GM21576 (cell line): Measurements from ENCODE around the gene KATNA1.

Source experiments
- ATAC-seq: cut with Tn5 transposase; IDR thresholded peaks from one replicate; pipeline ENCODE4 v1.9.1; 2021; ENCODE audit warnings: mild to moderate bottlenecking, moderate library complexity; ENCODE audit not compliant: unreplicated experiment

Gene KATNA1

DNA sequence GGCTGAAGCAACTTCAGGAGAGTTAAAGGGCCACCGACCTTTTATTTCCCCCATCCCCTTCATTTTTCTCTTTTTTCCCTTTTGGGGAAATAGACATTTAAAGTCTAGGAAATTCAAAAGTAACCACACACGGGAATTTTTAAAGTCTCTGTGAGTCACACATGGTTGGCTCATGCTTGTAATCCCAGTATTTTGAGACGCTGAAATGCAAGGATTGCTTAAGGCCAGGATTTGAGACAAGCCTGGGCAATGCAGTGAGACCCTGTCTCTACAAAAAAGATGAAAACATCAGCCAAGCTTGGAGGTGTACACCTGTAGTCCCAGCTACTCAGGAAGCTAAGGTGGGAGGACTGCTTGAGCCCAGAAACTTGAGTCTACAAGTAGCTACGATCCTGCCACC, 34.2 kb downstream of the KATNA1 start:
- no peak for ATAC-seq

DNA sequence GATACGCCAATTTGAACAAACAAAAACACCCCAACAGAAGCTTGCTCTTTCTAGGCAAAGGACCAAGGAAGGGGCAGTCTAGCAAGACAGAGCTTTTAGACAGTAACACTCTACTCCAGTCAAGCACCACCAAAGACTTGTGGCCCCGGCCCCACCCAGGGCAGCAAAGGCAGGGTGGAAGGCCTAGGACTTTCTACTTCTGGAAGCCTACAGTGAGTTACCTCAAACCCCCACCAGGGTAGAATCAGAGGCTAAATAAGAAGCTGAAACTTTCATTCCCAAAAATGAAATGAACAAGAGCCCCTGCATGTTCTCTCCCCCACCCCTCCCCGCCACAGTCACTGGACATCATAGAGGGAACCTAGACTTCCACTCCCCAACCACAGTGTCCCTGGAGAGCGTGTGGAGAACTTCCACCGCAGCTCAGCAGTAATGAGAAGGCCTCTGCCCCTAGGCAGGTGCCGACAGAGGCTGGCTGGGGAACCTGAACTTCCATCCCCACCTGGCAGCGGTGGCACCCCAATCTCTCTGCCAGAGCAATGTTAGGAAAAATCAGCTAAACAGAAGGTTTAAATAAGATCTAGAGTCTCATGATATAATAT, 40.0 kb downstream of the KATNA1 start:
- no peak for ATAC-seq

DNA sequence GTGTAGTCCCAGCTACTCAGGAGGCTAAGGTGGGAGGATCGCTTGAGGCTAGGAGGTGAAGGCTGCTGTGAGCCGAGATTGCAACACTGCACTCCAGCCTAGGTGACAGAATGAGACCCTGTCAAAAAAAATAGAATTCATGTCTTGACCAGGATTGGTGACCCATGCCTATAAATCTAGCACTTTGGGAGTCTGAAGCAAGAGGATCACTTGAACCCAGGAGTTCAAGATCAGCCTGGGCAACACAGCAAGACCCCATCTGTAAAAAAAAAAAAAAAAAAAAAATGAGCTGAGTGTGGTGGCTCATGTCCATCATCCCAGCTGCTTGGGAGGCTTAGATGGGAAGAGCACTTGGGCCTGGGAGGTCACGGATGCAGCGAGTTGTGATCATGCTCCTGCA, 48.0 kb downstream of the KATNA1 start:
- ATAC-seq, result no peak

DNA sequence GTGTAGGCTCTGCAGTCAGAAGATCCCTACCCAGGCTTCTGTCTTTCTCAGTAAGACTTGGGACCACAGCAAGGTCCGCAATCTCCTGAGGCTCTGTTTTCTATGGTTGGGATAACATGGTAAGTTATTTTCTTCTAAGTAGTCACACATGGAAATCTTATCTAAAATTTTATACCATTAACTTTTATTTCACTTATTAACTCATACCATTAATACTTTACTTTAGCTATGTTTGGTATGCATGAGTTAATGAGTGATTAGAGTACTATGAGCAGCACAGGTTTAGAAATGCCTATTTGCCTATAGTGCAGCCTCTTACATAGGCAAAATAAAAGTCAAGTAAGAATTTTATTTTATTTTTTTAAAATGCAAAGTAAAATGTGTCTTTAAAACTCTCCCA, 55.1 kb downstream of the KATNA1 start:
- no peak for ATAC-seq

DNA sequence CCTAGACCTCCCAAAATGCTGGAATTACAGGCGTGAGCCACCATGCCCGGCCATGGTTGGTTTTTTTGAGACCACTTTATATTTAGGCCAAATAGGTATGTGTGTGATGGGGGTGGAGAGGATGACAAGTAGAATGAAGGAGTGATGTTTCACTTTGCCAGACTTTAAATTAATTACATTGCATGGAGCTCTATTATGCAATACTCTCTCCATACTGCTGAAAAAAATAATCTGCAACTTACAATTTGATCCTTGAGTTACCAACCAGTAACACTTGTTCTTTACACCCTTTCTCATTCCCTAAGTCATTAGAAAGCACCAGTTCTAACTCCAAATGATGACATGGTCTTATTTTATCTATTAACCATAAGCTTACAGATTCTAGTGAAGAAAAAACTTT, 55.5 kb downstream of the KATNA1 start:
- ATAC-seq, result no peak

DNA sequence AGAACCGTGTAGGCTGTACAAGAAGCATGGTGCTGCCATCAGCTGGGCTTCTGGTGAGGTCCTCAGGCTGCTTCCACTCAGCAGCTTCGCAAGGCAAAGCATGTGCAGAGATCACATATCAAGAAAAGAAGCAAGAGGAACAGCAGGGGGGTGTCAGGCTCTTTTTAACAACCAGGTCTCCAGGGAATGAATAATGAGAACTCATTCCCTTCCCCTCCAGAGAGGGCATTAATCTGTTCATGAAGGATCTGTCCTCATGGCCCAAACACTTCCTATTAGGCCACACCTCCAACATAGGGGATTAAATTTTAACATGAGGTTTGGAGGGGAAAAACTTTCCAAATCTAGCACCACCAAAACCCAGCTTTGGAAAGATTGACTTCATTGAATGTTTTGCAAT, 62.4 kb downstream of the KATNA1 start:
- no peak for ATAC-seq

DNA sequence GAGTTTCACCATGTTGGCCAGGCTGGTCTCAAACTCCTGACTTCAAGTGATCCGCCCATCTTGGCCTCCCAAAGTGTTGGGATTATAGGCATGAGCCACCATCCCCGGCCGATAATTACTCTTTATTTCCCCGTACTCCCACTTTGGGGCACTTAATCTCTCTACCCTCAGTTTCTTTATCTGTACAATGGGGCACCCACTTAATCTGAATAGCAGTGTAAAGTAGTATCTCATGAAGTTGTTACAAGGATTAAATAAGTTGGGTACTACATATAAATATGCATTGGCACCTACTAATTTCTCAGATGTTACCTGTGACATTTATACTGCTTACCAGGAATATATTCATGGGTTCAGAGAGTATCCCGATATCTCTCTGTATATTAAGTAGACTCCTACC, 67.2 kb downstream of the KATNA1 start:
- ATAC-seq, result no peak

DNA sequence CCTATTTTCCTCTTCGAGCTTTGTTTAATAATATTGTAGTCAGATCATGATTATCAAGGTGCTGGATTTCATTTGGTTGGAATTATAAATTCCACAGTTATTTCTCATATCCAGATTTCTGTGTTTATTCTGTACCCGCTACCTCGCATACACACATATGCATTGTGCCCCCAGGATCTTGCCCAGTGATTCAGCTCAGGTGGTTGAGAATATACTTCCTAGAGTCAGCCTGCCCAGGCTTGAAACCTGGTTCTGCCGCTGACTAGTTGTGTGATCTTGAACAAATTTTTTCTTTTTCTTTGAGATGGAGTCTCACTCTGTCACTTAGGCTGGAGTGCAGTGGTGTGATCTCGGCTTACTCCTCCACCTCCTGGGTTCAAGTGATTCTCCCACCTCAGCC, 67.6 kb downstream of the KATNA1 start:
- ATAC-seq, result no peak

DNA sequence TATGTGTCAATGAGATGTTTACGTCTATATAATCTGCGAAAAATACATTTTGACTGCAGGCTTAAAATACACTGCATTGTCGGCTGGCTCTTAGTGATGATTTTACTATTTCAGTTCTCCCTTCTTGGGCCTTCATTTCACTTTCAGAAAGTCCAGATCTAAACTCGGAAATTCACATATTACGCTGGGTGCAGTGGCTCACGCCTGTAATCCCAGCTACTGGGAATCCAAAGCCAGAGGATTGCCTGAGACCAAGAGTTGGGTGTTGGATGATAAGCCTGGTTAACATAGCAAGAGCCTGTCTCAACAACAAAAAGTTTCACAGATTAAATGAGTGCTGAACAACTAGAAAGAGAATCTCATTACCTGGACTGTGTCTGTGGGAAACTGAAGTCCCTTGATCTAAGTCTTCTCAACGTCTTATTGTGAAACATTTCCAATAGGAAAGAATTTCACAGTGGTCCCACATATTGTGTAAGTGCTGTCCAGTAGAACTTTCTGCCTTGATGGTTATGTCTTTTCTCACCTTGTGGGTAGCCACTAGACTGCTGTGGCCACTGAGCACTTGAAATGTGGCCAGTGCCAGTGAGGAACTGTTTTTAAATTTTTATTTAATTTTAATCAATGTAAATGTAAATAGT, 80.4 kb downstream of the KATNA1 start:
- no peak for ATAC-seq

DNA sequence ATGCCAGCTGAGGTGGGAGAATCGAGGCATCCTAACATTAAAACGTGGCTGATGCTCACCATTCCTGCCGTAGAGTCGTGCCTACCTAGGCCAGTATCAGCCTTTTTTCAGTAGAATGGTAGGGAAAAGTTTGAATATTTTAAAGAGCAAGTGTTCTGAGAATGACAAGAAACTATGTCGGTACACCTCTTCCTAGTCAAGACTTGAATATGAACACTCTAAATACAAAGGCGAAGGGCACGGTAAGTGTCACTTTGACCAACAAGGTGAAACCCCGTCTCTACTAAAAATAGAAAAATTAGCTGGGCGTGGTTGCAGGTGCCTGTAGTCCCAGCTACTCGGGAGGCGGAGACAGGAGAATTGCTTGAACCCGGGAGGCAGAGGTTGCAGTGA, 81.3 kb downstream of the KATNA1 start:
- ATAC-seq, result no peak

DNA sequence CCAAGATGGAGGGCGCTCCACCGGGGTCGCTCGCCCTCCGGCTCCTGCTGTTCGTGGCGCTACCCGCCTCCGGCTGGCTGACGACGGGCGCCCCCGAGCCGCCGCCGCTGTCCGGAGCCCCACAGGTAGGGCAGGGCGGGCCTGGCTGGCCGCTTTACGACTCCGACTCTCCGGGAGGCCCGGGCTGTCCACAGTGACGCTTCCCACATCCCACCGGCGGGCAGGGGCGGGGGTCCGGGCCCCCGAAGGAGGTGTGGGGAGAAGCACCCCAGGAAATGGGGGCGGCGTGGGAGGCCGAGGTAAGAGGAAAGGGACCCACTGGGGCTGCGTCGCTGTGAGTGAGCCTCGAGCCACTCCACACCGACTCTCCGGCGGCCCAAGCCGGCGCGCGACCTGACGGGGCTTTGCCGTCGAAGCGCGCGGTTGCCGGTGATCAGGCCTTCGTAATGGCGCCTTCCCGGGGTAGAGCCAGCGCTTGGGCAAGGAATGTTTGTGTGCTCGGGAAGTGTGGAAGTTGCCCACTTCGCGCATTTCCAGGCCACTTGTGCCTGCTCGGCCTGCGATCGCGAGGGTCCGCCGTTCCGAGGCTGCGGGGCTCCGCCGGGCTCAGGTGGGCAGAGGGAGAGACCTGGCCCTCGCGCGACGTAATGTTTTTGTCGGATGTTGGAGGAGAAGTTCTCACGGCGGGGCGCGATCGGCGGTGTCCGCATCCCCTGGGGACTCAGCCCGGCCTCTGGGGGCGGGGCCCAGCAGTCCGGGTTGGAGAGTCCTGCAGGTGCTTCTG, 81.9 kb downstream of the KATNA1 start:
- peak; percentile 16 for ATAC-seq

DNA sequence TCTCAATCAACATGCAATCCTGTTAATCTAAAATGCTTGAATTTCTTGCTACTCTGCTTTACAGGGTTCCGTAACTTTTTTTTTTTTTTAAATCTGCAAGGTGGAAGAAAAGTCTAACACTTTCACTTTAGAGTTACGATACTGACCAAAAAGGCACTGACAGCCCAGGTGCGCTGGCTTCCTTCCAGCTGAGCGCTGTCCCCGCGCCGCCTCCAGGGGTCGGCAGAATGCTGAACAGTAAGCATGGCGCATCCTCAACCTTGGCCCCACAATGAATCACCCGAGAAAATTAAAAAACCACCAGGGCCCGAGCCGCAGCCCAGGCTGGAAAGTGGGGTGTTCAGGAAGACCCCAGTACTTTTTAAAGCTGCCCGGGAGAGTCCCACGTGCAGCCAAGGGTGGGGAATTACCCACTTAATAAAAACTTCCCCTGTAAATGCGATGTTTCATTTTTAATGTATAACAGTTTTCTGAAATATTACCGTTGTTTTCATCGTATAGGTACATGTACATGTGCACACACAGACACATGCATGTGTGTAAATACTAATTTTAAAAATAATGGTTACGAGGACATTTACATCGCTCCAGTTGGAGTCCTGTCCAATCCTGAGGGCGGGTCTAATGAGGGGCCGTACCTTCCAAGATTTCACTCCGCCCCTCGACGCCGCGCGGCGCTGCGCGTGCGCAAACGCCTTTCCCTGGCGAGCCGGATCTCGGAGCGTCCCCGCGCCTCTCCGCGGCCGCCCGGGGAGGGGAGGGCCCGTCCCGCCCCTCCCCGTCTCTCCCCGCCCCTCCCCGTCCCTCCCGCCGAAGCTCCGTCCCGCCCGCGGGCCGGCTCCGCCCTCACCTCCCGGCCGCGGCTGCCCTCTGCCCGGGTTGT, 82.7 kb downstream of the KATNA1 start, which contains the start of gene GINM1:
Gene GINM1, plus strand, starts transcription at position 849 of the 883 bp plus-strand sequence. CDS start 40 bp downstream, outside the sequence.
- peak; percentile 75 for ATAC-seq

DNA sequence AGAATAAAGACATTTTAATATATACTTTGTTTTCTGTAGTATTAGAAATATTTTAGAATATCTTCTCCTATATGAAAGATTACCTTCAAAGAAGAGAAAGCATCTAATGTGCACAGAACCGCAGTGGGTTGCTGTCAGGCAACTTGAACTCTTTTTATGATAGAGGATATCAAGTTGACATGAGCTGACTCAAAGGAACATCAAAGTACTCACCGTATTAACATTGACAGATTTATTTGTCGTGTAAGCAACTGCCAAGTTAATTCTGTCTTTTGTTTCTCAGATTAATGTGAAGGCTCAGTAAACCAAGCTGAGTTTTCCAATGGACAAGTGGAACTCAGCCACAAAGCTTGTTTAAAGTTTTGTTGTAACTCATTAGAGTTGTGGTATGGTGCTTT, 84.6 kb downstream of the KATNA1 start:
- no peak for ATAC-seq

DNA sequence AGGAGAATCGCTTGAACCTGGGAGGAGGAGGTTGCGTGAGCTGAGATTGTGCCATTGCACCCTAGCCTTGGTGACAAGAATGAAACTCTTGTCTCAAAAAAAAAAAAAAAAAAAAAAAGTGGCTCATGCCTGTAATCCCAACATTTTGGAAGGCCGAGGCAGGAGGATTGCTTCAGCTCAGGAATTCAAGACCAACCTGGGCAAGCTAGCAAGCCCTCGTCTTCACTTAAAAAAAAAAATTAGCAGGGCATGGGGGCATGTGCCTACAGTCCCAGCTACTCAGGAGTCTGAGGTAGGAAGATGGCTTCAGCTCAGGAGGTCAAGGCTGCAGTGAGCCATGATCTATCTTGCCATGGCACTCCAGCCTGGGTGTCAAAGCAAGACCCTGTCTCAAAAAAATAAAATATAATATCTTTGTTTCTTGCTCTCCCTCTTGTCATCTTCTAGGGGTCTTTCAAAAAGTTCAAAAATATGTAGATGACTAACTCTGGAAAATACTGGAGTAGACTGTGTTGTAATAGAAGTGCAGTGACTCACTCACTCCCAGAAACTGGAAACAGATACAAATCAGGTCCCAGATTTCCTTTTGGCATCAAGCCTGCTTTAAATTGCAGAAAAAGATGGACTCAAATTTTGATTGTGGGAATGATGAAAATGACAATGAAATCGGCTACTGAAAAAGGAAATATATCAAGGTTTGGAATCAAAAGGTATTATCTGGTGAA, 85.1 kb downstream of the KATNA1 start:
- no peak for ATAC-seq

DNA sequence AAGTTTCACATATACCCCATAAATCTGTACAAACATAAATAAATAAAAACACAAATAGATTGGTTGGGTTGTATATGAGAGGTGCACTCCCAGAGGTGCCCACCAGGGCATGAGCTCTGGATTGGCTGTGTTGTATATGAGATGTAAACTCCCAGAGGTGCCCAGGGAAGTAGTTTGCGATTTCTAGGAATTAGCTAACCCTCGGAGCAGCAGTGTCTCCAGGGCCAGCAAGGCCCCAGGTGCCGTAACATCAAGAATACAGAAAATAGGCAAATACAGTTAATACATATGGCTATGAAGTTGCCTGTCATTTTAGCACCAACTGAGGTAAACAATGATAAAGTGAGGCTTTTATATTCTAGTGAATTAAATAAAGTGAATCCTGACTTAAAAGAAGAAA, 87.8 kb downstream of the KATNA1 start:
- ATAC-seq, result no peak

DNA sequence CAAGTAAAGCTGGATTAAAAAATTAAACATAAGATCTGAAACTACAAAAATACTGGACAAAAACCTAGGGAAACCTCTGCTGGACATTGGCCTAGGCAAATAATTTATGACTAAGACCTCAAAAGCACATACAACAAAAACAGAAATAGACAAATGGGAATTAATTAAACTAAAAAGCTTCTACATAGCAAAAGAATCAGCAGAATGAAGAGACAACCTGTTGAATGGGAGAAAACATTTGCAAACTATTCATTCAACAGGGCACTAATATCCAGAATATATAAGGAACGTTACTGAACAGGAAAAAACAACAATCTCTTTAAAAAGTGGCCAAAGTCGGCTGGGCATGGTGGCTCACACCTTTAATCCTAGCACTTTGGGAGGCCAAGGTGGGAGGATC, 89.1 kb downstream of the KATNA1 start:
- no peak for ATAC-seq

DNA sequence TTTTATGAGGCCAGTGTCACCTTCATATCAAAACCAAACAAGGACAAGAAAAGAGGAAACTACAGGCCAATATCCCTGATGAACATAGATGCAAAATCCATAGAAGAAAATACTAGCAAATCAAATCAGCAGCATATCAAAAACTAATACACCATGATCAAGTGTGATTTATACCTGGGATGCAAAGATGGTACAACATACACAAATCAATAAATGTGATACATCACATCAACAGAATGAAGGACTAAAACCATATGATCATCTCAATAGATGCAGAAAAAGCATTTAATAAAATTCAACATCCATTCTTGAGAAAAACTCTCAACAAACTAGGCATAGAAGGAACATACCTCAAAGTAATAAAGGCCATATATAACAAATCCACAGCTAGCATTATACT, 90.5 kb downstream of the KATNA1 start:
- ATAC-seq, result no peak

DNA sequence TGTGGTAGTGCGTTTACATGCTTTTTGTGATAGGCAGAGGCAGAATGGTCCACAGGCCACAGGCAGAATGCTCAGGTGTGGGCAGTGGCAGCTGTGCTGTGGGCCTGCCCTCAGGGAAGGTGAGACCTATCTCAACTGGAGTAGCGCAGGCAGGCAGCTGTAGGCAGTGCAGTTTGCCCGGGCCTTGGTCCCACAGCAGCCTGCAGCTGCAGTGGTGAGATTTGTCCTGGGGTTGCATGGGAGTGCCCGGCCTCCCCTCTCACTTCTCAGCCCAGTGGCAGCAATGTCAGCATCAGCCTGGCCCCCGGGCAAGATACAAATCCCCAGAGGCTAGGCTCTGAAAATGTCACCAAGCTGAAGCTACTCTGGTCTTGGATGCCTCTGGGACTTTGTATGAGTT, 96.6 kb downstream of the KATNA1 start:
- no peak for ATAC-seq

DNA sequence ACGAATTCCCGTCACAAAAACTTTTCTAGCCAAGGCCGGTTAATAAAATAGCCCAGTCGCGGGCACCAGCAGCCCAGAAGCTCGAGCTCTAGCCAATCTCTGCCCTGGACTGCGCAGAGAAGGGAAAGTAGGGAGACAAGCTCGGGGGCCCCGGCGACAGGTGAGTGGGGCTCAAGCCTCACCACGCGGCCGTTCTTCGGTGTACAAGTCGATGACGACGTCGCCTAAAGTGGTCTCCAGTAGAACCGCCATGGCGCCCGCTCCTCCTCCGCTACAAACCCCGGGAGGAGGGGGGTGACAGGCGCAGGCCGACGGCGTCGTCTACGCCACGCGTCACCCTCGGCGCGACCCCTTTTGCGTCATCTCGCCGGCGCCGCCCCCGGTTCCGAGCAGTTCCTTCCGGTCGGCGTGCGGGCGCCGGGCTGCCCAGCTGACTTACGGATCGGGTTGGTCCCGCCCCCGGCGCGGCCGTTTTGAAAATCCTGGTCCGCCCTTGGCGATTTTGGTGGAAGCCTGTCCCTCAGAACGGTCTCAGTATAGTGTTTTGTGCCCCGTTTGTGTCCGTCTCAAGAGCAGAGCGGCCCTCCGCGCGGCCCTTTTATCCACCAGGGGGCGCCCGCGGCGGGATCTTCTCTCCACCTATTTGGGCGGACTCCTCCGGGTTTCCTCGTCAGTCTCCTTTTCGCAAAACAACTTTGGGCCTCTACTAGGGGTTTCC, 102.6 kb downstream of the KATNA1 start, which contains the start of gene PPIL4:
Gene PPIL4, minus strand, starts transcription at position 290 of the 718 bp plus-strand sequence. Its CDS starts 38 bp downstream, at position 252.
- peak; percentile 90 for ATAC-seq

DNA sequence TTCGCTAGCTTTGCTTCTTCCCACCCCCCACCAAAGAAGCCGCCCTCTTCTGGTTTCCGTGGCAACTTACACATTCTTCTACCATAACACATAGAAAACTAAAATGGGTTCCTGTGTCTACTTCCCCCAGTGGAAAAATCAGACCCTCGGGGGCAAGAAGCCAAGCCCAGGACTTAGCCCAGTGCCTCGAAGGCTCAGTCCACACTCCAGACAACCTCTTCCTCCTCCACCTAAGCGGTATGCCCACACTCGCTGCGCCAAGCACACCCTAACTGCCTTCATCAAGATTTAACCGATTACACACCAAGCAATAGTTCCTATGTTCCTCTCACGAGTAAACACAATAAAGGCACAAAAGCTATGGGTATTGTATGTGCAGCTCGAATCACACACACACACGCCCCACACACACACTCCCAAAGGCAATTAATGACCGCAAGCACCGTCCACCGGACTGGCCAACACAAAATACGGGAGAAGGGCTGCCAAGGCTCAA, 103.2 kb downstream of the KATNA1 start:
- ATAC-seq, result no peak
